DND-41 (cell line): ENCODE data around the gene MVB12A.

Experiments used
- EZH2 ChIP-seq: IDR thresholded peaks from 3 replicates; pipeline ENCODE4 v1.6.1; 2012; ENCODE audit warnings: borderline replicate concordance, low read depth, mild to moderate bottlenecking, moderate library complexity, low read length, inconsistent platforms; ENCODE audit not compliant: severe bottlenecking
- TF ChIP-seq, protein P1 (sequence below): IDR thresholded peaks from 2 replicates; pipeline ENCODE4 v1.5.1; 2012; ENCODE audit warnings: borderline replicate concordance, low read length, moderate library complexity, mild to moderate bottlenecking; ENCODE audit not compliant: poor library complexity, severe bottlenecking; ENCODE audit errors: extremely low read depth

DNA sequence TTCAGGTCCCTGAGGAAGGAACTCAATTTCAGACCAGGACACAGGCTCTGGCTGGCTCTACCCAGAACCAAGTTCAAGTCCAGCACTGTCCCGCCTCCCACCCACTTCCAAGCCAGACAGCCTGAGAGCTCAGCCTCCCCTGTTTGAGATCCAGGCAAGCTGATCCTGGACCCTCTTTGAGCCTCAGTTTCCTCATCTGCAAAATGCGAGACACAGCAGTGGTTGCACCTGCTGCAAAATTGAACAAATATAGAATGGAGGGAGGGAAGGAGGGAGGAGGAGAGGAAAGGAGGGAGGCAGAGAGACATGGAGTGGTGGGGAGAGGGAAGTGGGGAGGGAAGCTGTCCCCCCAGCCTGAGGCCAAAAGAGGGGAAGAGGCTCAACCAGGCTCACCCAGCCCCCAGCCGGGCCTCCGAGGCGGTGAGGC lies 27.9 kb downstream of the MVB12A start:
- TF ChIP-seq, protein P1, sequence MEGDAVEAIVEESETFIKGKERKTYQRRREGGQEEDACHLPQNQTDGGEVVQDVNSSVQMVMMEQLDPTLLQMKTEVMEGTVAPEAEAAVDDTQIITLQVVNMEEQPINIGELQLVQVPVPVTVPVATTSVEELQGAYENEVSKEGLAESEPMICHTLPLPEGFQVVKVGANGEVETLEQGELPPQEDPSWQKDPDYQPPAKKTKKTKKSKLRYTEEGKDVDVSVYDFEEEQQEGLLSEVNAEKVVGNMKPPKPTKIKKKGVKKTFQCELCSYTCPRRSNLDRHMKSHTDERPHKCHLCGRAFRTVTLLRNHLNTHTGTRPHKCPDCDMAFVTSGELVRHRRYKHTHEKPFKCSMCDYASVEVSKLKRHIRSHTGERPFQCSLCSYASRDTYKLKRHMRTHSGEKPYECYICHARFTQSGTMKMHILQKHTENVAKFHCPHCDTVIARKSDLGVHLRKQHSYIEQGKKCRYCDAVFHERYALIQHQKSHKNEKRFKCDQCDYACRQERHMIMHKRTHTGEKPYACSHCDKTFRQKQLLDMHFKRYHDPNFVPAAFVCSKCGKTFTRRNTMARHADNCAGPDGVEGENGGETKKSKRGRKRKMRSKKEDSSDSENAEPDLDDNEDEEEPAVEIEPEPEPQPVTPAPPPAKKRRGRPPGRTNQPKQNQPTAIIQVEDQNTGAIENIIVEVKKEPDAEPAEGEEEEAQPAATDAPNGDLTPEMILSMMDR, result no peak
- TF ChIP-seq EZH2, result no peak
